Stimulated activated CD4-positive, alpha-beta T cell treated with anti-CD3 and anti-CD28 coated beads, Interleukin-15, amount 100 ng/mL, for 48 hours (primary cell): ENCODE measurements around the gene HERC2.

Experiments
- DNase-seq, 2 donors: peaks; one replicate each; pipeline ENCODE4 v3.0.0-alpha.2; 2020; ENCODE audit warnings: low read depth in 2 of 2

The HERC2 gene

DNA sequence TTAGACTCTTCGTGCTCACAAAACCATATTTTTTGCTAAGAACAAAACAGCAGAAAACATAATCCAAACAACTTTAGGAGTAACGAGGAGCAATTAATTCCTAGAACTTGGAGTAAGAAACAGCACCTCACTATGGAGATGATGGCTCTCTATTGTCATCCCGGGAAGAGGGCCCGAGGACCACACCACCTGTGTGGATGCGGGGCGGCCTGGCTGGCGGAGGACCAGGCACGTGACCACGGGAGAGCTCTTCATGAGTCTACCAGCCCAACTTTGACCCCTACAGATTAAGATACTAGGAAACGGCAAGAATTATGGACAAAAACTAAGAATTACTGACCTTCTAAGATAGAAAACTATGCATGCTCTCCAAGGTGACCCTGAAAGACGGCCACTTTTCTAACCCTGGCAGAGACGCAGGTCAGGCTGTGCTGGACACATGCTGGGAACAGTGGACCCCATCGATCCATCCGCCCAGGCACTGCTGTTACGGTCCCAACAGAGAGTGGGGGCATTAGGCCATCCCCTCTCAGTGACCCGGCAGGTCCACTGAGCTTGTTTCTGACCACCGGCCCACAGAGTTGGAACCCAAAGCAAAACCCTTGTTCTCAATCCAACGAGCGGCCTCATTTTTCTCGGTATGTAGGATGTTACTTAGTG, 209.7 kb downstream of the HERC2 start:
- DNase-seq: no peak

DNA sequence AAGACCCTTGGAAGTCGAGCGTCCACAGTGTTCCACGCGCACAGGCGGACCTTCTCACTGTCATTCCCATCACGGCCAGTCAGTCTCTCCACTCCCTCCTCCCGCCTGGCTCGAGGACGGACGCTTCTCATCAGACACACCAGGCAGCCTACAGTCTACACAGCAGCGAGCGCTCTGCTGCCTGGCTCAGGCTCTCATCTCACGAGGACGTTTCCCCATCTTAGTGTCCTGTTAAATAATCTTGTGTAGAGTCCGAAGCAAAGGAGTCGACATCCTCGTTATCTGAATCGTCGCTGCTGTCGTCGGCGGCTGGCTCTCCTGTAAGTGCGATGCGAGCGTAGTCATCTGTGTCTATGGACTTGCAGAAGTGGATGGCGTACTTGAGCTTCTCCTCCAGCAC, 210.4 kb downstream of the HERC2 start:
- DNase-seq: no peak

DNA sequence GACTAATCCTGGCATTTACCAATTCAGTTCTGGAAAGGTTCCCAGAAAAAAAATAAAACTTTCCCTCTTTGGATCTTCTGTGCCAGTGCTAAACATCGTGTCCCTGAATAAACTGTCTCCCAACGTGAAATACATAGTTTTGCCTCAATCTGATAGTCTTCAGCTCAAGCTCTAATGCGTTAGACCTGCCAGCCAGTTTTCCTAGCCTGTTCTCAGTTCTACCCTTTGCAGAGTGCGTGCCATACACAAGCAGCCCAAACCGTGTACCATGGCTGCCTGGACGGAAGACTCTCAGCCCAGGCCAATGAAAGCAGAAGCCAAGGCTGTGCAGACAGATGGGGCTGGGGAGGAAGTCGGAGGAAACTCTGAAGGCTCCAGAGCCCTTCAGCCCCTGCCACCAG, 211.5 kb downstream of the HERC2 start:
- DNase-seq: no peak

DNA sequence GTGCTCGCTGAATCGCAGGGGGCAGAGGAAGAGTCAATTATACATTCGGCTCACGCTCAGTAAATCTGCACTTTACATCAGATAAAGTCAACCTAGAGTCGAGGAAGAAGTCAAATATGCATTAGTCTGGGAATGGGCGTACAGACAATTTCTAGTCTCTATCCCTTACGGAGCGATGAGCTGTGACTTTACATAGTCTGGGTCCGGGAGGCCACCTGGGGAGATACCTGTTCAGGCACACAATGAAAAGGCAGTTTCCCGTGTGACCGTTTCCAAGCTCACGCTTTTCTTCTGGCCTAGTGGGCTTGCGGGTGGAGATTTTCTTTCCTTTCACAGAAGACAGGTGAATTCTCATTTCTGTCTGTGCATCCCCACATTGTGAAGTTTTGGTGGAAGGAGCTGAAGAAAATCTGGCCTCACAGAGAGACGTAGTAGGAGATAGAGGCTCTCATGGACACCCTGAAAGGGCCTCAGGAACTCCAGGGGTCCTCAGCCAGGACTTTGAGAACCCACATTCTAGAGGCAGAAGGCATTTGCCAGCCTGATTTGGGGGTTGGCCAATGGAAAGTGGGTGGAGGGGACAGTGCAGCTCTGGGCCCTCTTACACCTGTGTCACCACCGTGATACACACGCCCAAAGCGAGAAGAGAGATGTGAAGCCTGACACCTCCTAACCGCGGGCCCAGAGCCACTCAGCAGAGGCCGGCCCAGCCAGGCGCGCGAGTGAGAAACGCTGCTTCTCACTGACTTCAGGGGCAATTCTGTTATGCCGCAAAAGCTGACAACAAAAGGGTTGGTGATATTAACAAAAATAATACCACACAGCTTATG, 212.1 kb downstream of the HERC2 start:
- no peak for DNase-seq

DNA sequence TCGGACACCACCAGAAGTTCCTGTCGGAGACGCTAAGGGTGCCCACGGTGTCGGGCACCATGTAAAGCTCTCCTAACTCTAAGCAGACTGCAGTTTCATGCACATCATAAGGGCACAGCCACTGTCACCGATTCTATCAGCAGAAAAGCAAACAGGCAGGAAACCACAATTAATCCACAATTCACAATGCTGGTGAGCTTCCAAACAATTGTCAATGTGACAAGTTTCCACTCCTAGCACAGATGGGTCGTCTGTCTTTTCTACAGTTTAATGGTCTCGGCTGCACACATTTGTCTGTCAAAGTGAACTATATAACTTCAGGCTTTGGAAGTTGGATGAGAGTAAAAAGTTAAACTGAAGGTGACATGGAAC, 214.1 kb downstream of the HERC2 start:
- DNase-seq: no peak

DNA sequence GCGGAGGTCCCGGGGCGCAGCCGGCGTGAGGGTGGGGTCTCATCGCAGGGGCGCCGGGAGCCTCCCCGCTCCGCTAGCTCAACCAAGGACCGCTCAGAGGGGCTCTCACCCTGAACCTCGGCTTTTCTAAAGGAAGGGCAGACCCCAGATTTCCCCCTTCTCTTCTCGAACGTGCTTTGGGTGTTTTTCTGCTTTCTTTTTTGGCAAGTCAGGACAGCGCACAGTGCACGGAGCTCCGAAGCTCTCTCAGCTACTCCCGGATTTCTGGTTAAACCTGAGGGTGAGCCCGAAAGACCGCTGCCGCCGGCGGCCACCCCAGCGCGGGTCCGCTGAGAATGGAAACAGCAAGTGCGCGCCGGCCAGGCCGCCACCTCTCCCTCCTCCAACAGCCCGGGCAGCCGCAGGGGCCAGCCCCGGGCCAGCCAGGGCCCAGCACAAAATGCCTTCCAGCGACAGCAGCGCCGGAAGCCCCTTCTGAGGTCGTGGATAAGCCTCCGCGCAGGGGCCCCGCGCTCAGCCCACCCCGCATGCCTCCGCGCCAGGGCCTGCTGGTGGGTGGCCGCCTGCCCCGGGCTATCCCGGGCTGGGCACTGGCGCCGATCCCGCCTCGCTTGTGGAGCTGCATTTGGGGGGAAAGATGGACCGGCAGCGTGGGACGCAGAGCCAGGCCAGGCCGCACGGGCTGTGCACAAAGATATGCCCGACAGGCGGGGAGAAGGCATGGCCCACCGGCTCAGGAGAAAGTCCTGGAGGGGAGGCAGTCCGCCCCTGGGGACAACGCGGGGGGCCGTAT, 214.7 kb downstream of the HERC2 start:
- DNase-seq: no peak

DNA sequence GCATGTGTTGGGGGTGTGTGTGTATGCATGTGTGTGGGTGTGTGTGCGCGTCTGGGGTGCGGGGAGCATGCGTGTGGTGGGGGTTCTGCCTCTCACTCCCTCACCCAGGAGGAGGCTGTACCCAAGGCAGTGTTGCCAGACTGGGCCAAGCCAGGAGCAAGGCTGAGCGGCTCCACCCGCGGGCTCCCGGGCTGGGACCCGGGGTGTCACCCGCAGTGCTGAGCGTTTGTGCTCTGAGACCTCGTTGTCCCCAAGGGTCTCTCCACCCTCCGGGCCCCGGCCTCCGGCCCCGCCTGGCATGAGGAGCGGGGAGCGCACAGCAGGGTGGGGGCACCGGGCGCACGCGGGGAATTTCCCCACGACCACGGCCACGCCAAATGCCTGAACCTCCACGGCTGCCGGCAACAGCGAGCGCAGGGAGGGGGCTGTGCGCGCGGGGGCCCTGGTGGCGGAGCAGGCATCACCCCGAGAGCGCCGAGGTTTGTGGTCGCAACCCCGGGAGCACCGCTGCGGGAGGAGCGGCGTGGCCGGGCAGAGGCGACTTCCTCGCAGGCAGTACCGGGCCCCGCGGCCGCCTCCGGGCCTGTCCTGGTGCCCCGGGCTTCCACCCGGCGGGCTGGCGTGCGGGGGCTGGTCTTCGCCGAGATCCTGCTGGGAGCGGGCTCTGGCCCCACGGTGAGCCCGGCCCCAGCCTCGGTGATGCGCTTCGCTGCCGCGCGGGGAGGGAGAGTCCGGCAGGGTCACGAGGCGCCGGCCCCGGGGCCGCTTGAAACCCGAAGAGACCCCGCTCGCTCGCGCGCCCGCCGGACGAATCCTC, 215.5 kb downstream of the HERC2 start:
- no peak for DNase-seq

DNA sequence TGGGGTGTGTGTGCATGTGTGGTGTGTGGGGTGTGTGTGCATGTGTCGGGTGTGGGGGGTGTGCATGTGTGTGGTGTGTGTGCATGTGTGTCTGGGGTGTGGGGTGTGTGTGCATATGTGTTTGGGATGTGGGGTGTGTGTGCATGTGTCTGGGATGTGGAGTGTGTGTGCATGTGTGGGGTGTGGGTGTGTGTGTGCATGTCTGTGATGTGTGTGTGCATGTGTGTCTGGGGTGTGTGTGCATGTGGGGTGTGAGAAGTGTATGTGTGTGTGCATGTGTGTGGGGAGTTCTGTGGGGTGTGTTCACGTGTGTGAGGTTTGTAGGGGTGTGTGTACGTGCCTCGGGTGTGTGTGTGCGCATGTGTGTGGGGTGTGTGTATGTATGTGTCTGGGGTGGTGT, 216.2 kb downstream of the HERC2 start:
- DNase-seq: no peak

DNA sequence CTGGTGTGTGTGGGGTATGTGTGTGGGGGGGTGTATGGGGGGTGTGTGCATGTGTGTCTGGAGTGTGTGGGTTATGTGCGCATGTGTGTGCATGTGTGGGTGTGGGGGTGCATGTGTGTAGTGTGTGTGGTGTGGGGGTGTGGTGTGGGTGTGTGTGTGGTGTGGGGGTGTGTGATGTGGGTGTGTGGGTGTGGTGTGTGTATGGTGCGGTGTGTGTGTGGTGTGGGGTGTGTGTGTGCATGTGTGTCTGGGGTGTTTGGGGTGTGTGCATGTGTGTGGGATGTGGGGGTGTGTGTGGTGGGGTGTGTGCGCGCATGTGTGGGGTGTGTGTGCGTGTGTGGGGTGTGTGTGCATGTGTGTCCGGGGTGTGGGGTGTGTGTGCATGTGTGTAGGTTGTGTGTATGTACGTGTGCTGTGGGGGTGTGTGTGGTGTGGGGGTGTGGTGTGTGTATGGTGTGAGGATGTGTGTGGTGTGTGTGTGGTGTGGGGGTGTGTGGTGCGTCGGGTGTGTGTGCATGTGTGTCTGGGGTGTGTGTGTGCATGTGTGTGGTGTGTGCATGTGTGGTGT, 216.7 kb downstream of the HERC2 start:
- no peak for DNase-seq

DNA sequence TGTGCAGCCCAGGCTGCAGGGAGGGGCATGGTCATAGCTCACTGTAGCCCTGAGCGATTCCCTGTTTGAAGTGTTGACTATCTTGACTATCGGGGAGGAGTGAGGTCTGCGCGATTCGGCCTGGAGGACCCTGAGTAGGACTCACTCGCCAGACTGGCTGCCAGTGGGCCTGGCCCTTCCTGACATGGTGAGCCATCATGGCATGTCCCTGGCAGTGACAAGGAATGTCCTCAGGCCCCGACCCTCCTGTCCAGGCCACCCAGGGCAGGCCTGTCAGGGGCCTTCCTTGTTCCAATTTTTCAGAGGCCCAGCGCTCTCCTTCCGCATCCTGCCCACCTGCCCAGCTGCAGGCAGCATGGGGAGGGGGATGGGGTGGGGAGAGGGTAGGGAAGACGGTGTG, 217.7 kb downstream of the HERC2 start:
- no peak for DNase-seq

DNA sequence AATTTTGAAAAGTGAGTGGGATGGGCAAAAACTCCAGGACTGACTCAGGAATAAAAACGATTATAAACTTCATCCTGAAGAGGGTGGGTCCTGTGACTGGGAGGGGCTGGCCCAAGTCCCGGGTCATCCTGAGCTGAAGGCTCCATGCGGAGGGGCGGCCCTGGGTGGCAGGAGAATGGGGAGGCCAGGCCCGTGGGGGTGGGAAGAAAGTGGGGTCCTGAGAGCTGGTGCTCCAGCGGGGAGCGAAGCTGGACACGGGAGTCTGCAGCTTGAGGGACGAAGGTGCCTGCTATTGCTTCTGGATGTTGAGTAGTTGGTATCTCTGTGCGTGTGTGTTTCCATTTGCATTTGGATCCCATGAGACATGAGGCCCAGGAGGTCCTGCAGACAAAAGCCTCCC, 218.1 kb downstream of the HERC2 start:
- DNase-seq: no peak

DNA sequence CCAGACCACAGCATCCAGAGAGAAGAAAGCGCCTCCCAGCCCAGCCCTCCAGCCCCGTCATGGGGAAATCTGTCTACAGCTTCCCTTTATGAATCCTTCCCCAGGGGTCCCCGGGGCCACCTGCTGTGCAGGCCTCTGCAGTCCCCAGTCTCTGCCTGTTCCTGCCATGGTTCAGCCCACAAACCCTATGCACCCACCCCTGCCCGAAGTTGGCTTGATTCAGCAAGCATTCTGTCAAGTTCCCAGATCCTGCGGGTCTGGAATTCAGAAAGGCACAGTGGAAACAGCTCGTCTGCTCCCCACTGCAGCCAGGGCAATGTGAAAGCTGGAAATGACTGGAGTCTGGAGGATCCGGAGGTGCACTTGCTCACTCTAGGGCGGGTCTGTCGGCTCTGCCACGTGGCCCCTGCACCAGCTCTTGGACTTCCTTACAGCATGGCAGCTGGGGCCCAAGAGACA, 220.0 kb downstream of the HERC2 start:
- no peak for DNase-seq

DNA sequence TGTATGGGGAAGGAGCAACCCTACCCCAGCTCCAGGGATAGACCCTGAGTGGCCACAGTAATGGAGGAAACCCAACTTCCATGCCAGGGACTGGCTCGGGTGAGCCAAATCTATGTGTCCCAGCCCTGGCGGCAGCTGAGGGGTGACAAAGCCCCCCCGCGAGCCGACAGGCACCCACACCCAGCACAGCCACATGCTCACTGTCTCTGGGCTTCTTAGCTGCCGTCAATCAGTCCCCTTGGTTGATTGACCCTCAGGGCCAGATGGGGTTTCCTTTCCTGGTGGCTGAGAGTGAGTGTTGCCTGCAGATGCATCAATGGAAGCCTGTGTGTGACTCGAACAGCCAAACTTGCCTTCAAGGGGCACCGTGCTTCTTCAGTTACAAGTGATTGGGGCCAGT, 220.8 kb downstream of the HERC2 start:
- DNase-seq: no peak

DNA sequence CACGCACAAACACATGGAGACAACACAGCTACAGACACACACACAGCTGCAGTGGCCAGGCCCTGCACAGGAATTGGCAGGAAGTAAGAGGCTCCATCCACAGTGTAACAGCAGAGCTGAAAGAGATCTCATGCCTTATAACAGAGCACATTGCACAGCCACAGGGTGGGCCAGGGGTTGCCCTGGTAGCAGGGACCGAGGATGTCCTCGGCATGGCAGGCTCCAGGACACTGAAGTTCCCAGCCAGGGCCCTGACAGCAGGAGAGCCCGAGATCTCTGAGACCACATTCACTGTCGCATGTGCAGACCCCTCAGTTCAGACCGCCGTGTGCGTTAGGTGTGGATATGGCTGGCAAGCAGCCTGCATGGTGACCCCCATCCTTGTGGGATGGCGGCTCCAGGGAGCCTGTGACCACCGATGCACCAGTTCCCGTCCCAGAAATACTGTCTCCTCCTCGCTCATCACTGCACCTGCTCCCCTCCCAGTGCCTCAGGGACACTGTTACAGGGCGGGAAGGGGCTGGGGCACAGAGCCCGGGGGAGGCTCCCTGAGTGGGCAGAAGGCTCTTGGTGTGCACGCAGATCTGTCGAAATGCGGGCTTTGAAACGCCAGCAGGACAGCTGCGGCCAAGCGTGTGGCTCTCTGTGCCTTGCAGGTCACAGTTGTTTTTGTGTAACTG, 221.3 kb downstream of the HERC2 start:
- no peak for DNase-seq

DNA sequence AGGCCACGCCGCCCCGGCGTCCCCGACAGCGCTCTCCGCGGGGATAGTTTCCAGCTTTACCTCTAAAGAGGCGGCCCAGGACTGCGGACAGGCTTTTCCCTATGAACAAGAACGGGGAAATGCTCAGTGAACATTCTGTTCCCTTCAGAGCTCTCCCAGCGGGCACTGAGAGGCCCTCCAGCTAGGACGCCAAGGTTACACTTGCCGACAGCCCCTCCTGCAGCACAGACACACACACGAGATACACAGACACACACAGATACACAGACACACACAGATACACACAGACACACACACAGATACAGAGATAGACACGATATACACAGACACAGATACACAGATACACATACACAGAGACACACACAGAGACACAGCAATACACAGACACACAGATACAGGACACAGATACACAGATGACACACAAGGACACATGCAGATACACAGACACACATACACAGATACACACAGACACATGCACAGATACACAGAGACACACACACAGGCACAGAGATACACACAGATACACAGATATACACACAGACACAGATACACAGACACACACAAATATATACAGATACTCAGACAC, 222.3 kb downstream of the HERC2 start:
- DNase-seq: no peak

DNA sequence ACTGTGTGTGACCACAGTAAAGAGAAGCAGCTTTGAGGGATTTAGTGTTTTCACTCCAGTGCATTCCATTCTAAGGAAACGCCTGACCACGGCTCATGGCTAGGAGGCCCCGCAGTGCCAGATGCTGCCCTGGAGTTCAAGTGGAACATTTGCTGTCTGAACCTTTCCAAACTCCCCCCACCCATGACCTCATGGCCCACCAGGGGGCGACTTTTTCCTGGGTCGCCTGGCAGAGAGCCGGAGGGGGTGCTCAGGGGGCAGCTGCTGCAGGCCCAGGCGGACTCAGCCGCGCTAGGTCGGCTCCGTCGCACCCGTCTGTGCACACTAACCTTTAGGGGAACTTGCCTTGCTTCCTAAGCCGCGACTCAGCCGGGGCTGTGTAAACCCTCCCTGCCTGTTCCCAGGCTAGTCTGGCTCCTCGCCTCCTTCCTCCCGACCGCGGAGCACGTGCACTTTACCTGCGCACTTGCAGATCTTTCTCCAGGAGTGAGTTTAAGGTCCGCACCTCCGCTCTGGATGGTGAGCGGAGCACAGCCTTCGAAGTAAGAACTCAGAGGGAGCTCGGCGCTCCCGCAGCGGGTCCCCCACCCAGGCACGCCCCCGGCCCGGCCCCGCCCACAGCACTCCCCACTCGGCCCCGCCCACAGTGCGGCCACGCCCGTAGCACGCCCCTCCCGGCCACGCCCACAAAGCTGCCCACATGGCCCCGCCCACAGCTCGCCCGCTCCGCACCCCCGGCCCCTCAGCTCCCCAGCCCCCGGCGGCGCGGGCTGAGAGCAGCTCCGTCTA, 223.0 kb downstream of the HERC2 start, which contains the start of gene OCA2:
Gene OCA2 (minus strand): TSS at position 550 of the 789 bp plus-strand sequence. CDS start 17,441 bp downstream, outside the sequence.
- peak in 1 of 2 donors; percentile 39 for DNase-seq

DNA sequence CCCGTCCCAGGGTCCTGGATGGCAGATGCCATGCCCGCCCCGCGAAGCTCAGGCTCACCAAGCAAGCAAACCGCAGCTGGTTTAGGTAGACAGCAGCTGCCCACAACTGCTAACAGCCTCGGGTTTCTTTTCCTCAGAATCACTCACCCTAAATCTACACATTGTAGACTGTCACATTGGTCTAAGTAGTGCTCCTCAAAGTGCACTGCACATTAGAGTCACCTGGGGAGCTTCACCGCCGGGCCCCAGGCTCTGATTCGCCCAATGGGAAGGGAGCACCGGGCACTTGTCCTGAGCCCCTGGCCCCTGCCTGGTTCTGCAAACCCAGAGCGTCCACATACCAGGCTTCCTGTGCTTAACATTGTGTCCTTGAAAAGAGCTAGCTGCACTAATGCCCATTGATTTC, 223.6 kb downstream of the HERC2 start:
- no peak for DNase-seq

DNA sequence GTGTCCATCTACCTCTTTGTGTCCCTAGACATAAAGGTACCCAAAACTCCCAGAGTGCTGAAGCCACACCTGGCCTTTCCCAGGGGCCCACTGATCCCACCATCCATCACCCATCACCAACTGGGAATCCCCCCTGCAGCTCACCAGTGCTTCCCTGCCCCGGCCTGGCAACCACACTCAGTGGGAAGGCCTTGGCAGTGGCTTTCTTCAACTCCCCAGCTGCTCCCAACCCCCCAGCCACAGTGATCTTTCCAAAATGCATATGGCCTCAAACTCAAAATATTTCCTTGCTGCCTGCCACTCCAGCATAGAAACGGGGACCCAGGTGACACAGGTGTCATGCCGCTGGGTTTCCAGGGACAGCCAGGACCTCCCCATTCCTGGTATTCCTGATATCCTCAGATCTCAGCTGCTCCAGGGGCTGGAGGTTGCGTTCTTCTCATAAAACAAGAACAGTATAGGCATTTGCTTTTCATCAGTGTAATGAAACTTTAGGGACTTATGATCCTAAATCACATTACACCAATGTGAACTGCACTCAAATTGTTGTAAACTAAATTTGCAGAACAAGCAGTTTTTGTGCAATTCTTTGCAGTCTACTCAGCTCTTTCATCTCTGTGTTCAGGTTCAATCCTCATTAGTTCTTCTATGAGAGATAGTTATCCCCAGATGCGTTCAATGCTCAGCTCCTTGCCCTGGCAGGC, 224.2 kb downstream of the HERC2 start:
- DNase-seq: no peak
